Duodenal mucosa (tissue), 2 donors: ENCODE measurements around the gene RNF121.

Source experiments
- H3K27ac ChIP-seq: one replicate; pipeline ENCODE4 v1.7.0; 2013; ENCODE audit warnings: low read depth, low read length
- H3K27me3 ChIP-seq, 2 donors: one replicate each; pipeline ENCODE4 v1.7.0; 2013; ENCODE audit warnings: low read length in 2 of 2, control low read depth in 1 of 2; ENCODE audit not compliant: insufficient read depth in 2 of 2, control insufficient read depth in 1 of 2
- H3K36me3 ChIP-seq, 2 donors: one replicate each; pipeline ENCODE4 v1.7.0; 2013; ENCODE audit warnings: low read length in 2 of 2, control low read depth in 1 of 2; ENCODE audit not compliant: insufficient read depth in 2 of 2, control insufficient read depth in 1 of 2
- H3K4me1 ChIP-seq, 2 donors: one replicate each; pipeline ENCODE4 v1.7.0; 2013; ENCODE audit warnings: low read length in 2 of 2, control low read depth in 1 of 2; ENCODE audit not compliant: insufficient read depth in 2 of 2, control insufficient read depth in 1 of 2
- H3K4me3 ChIP-seq, 2 donors: one replicate each; pipeline ENCODE4 v1.7.0; 2013; ENCODE audit warnings: low read length in 2 of 2, low read depth in 1 of 2
- H3K9ac ChIP-seq, 2 donors: one replicate each; pipeline ENCODE4 v1.7.0; 2013; ENCODE audit warnings: low read length in 2 of 2, low read depth in 1 of 2
- H3K9me3 ChIP-seq, 2 donors: one replicate each; pipeline ENCODE4 v1.7.0; 2013; ENCODE audit warnings: low read length in 2 of 2, control low read depth in 1 of 2; ENCODE audit not compliant: control insufficient read depth in 1 of 2

RNF121 gene

DNA sequence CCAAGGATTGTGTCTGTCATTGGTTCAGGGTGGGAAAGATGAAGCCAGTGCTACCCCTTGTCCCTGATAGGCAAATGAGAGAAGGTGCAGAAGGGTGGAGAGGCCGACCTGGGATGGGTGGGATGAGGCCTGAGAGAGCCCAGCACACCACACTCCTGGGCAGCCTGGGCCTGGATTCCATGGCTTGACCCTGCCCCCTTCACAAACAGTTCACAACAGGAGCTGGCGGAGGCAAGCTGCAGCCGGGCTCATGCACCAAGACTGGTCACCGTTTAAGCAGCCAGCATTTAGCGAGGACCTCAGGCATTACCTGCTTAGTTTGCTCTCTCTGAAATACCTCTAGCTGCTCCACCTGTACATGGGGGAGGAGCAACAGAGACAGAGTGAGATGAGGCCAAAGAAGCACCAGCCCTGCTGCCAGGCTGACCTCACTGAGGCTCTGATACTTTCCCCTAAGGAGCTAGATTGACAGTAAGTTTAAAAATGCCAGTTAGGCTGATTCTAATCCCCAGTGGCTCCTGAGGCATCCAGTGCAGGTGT lies 83.3 kb downstream of the RNF121 start:
- H3K27me3 ChIP-seq, result no peaks in the 10 kb centered on the region
- no peak overlapping the region for H3K4me3 ChIP-seq
- H3K36me3 ChIP-seq, result peaks cover 84 to 100% of the 10 kb centered on the region in 2 donors
- peaks cover 9 to 15% of the 10 kb centered on the region in 2 donors for H3K4me1 ChIP-seq
- H3K27ac ChIP-seq, result no peak overlapping the region
- H3K9ac ChIP-seq, result no peak overlapping the region
- H3K9me3 ChIP-seq, result no peaks in the 10 kb centered on the region

DNA sequence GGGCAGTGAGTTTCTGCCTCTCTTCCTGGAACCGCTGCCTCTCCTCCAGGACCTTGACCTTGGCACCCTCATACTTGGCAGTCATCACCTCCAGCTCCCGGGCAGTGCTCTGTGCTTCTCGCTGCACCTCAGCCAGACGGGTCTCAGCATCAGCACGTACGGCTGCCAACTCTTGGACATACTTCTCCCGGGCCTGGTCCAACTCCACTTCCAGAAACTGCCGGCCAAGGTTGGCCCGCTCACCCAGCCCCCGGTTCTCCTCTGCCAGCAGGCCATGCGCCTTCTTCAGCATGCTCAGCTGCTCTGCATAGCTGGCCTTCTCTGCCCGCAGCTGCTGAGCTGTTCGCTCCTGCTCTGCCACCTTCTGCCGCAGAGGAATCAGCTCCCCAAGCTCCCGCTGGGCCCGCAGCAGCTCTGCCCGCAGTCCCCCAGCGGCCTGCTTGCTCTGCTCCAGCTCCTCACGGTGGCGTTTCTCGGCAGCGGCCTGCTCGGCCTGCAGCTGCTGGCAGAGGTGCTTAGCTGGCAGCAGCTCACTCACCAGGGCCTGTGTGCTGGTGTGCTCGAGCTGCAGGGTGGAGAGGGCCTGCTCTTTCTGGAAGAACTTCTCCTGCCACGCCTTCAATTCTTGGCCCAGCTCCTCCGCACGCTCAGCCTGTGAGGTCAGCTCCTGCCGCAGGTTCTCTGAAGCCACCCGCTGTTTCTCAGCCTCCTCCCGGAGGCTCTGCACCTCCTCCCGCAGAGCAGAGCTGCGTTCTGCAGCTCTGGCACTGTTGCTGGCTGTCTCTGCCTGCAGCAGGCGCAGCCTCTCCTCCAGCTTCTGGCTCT lies 84.3 kb downstream of the RNF121 start:
- H3K4me1 ChIP-seq, result peaks cover 9 to 15% of the 10 kb centered on the region in 2 donors
- no peaks in the 10 kb centered on the region for H3K9me3 ChIP-seq
- no peaks in the 10 kb centered on the region for H3K27me3 ChIP-seq
- H3K36me3 ChIP-seq, result peaks cover 84 to 100% of the 10 kb centered on the region in 2 donors
- H3K27ac ChIP-seq, result no peak overlapping the region
- no peak overlapping the region for H3K9ac ChIP-seq
- no peak overlapping the region for H3K4me3 ChIP-seq

DNA sequence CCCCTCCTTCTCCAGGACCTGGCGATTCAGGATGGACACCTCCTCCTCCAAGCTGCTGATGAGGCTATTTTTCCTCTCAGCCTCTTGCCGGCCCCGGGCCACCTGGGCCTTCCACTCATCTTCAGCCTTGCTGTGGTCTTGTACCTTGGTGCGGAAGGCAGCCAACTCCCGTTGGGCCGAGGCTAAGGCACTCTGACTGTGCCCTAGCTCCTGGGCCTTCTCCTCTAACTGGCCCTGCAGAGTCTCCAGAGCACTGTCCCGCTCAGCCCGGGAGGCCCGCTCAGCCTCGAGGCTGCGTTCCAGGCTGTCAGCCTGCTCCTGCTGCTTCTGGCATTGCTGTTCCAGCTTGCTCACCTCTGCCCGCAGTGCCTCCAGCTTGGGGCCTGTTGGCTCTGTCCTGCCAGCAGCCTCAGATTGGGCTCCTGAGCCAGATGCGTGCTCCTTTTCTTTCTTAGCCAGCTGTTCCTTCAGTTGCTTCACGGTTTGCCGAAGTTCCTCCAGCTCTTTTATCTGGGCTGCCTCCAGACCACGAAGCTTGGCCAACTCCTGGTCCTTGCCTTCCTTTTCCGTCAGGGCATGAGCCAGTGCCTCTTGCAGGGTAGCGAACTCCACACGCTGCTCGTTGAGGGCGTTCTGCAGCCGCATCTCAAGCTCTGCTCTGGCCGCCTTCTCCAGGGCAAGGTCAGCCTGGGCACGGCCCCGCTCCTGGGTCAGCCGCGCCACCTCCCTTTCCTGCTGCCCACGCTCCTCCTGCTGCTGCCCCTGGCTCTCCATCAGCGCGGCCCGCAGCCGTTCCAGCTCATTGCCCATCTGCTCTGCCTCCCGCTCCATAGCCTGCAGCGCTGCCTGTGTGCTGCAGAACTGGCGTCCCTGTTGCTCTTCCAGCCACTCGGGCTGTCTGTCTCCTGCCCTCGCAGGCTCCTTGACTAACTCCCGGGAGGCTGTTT lies 85.2 kb downstream of the RNF121 start:
- Histone ChIP-seq H3K9ac (no peak overlapping the region), H3K36me3 (peaks cover 85 to 100% of the 10 kb centered on the region in 2 donors), H3K27me3 (no peaks in the 10 kb centered on the region), H3K9me3 (no peaks in the 10 kb centered on the region), H3K4me1 (peaks cover 9 to 15% of the 10 kb centered on the region in 2 donors), H3K4me3 (no peak overlapping the region), H3K27ac (no peak overlapping the region)

DNA sequence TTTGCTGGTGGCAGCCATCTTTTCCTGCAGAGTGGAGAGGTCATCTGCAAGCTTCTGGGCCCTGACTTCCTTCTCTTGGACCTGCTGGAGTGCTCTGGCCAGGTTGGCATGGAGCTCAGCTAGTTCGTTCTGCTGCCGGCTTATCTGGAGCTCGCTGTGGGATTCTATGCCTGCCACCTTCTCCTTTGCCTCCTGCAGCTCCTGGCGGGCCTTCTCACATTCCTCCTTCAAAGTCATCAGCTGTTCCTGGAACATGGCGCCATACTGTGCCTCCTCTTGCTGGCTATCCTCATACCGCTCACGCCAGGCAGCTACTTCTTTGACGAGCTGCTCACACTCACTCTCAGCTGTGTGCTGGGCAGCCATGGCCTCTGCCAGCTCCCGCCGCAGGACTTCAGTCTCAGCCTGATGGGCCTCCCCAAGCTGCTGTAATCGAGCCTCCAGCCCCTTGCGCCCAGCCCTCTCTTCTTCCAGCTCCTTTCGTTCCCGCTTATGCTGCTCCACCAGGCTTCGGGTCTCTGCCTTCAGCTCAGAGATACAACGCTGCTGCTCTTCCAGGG lies 86.0 kb downstream of the RNF121 start:
- H3K36me3 ChIP-seq, result peaks cover 92 to 100% of the 10 kb centered on the region in 2 donors
- H3K4me3 ChIP-seq, result no peak overlapping the region
- H3K9me3 ChIP-seq, result no peaks in the 10 kb centered on the region
- peaks cover 9 to 15% of the 10 kb centered on the region in 2 donors for H3K4me1 ChIP-seq
- H3K9ac ChIP-seq, result no peak overlapping the region
- no peaks in the 10 kb centered on the region for H3K27me3 ChIP-seq
- no peak overlapping the region for H3K27ac ChIP-seq

DNA sequence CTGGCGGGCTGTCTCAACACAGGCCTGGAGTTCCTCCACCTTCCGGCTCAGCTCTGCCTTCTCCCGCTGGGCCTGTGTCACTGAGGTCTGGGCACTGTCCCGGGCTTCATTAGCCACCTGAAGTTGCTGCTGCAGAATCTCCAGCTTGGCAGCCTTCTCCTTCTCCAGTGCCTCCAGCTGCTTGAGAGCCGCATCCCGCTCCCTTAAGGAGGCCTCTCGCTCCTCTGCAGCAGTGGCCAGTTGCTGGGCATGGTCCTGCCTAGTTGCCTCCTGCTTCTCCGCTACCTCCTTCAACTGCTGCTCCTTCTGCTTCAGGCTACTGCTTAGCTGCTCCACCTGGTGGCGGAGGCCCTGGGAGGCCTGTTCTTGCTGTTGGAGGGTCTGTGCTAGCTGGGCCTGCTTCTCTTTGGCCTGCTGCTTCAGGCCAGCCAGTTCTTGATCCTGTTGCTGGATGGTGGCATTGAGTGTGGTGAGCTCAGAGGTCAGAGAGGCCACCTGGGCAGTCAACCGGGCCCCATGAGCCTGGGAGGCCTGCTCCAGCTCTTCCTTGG lies 86.7 kb downstream of the RNF121 start:
- H3K36me3 ChIP-seq, result peaks cover 91 to 100% of the 10 kb centered on the region in 2 donors

DNA sequence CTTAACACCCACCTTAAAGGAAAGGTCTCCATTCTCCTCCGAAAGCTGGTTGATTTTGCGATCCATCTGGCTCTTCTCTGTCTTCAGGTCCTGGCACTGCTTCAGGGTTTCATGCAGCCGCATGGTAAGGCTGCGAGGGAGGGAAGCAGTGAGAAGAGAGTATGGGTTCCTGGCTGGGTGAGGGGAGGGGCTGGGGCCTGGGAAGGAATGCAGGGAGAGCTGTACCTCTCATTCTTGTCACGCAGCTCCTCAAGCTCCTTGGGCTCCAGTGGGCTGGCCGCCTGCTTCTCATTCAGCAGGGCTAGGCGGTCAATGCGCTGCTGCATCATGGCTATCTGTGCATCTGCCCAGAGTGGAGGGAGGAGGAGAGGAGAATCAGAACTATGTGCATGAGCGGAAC lies 89.3 kb downstream of the RNF121 start:
- Histone ChIP-seq H3K9ac (no peak overlapping the region), H3K36me3 (peaks cover 83 to 100% of the 10 kb centered on the region in 2 donors), H3K9me3 (no peaks in the 10 kb centered on the region), H3K4me1 (peaks cover 5 to 8% of the 10 kb centered on the region in 2 donors), H3K27ac (no peak overlapping the region), H3K4me3 (no peak overlapping the region), H3K27me3 (no peaks in the 10 kb centered on the region)

More for the DNA sequence above, 86.7 kb downstream of the RNF121 start:
- H3K4me1 ChIP-seq, result peaks cover 9 to 15% of the 10 kb centered on the region in 2 donors
- H3K4me3 ChIP-seq, result no peak overlapping the region
- H3K27ac ChIP-seq, result no peak overlapping the region
- no peaks in the 10 kb centered on the region for H3K27me3 ChIP-seq
- H3K9ac ChIP-seq, result no peak overlapping the region
- H3K9me3 ChIP-seq, result no peaks in the 10 kb centered on the region

DNA sequence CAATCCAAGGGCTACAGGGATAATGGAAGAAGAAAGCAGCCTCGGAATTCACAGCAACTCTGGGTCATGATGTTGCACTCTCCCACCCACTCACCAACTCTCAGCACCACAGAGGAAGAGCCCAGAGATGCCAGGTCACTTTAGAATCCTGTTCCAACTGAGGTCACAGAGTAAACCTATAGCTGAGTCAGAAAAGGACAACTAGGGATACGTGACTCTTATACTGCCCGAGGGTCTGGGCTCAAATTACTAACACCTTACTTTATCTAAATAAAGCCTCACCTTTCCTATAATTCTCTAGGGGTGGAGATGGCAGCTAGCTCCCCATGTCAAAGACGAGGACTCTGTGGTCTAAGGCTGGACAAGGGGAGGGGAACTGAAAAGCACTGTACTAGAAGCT lies 94.5 kb downstream of the RNF121 start:
- Histone ChIP-seq H3K27me3 (no peaks in the 10 kb centered on the region), H3K9ac (no peak overlapping the region), H3K9me3 (no peaks in the 10 kb centered on the region), H3K4me3 (no peak overlapping the region), H3K36me3 (peaks cover 59 to 93% of the 10 kb centered on the region in 2 donors), H3K4me1 (peaks cover 4 to 6% of the 10 kb centered on the region in 2 donors), H3K27ac (no peak overlapping the region)

DNA sequence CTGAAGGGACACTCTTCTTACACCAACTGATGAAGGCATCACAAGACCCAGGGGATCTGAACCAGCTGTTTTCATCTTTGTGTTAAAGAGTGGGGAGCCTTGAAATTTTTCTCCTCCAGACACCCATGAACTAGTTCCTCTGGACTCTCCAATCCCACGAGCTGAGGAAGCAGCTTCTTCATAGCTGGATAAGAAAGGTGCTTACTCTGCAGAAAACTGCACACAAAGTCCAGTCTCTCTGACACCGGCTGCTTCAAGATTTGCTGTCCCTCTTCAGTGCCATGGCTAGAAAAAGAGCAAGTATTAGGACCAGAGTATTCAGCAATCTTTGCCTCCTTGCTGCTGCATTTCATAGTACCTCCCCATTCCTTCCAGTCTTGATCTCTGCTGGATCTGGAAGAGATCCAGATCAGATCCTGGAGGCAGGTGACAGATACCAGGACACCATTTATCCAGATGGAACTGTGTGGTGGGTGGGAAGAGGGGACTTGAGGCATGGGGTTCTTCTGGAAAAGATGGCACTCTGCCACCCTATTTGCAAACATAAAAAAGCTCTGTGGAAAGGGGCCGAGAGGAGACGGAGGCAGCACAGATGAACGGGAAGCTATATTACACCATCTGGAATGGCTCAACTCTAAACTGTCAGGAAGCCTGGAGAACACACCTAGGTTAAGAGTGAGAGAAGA lies 95.4 kb downstream of the RNF121 start:
- Histone ChIP-seq H3K9me3 (no peaks in the 10 kb centered on the region), H3K4me1 (peaks cover 4 to 6% of the 10 kb centered on the region in 2 donors), H3K27ac (no peak overlapping the region), H3K36me3 (peaks cover 56 to 93% of the 10 kb centered on the region in 2 donors), H3K27me3 (no peaks in the 10 kb centered on the region), H3K4me3 (no peak overlapping the region), H3K9ac (no peak overlapping the region)

DNA sequence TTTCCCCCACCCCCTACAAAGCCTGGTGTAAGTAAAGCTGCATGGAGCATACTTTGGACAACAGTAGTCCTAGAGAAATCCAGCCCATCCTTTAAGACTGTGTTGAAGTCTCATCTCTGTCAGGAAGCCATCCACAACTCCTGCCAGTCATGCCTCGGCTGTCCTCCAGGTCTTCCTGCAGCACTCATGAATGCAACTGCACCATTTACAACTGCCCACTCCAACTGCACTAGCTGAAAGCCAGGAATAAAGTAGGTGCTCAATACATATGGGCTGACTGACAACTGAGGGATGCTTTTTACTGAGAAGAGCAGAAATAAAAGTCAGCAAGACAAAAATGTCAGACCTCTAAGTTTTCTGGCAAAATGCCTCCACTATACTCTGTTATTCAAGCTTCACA lies 97.2 kb downstream of the RNF121 start:
- H3K4me3 ChIP-seq, result no peak overlapping the region
- peaks cover 46 to 85% of the 10 kb centered on the region in 2 donors for H3K36me3 ChIP-seq
- H3K27me3 ChIP-seq, result no peaks in the 10 kb centered on the region
- H3K27ac ChIP-seq, result no peak overlapping the region
- H3K9me3 ChIP-seq, result no peaks in the 10 kb centered on the region
- H3K4me1 ChIP-seq, result peaks cover 10 to 15% of the 10 kb centered on the region in 2 donors
- H3K9ac ChIP-seq, result no peak overlapping the region
